KMS-11 (cell line): ENCODE results near the gene ADAM11.

ENCODE experiments used
- H2AFZ ChIP-seq: fragments of 200-600 bp; sonication (generic); 2 replicates; pipeline ENCODE4 v1.6.1; 2016; ENCODE audit warnings: antibody characterized with exemption, mixed run types, low read depth
- H3K27ac ChIP-seq: fragments of 200-600 bp; sonication (generic); 2 replicates; pipeline ENCODE4 v1.6.1; 2016; ENCODE audit warnings: mild to moderate bottlenecking, mixed run types
- H3K27me3 ChIP-seq: fragments of 200-600 bp; sonication (generic); 2 replicates; pipeline ENCODE4 v1.6.1; 2017; ENCODE audit warnings: mild to moderate bottlenecking, low read depth, mixed run types, moderate library complexity; ENCODE audit not compliant: insufficient read depth
- H3K36me3 ChIP-seq: fragments of 200-600 bp; sonication (generic); 2 replicates; pipeline ENCODE4 v1.6.1; 2017; ENCODE audit warnings: mild to moderate bottlenecking, mixed run types; ENCODE audit not compliant: insufficient read depth
- H3K4me1 ChIP-seq: fragments of 200-600 bp; sonication (generic); 2 replicates; pipeline ENCODE4 v1.6.1; 2016; ENCODE audit warnings: mild to moderate bottlenecking, low read depth, mixed run types; ENCODE audit not compliant: poor library complexity, severe bottlenecking
- H3K4me2 ChIP-seq: fragments of 200-600 bp; sonication (generic); 2 replicates; pipeline ENCODE4 v1.7.0; 2016; ENCODE audit warnings: mild to moderate bottlenecking, mixed run types
- H3K4me3 ChIP-seq: fragments of 200-600 bp; sonication (generic); IDR thresholded peaks from 2 replicates; pipeline ENCODE4 v1.6.1; 2017; ENCODE audit warnings: low read depth, low read length, mixed read lengths; ENCODE audit not compliant: insufficient read depth
- H3K79me2 ChIP-seq: fragments of 200-600 bp; sonication (generic); 2 replicates; pipeline ENCODE4 v1.6.1; 2016; ENCODE audit warnings: low read depth, mixed run types; ENCODE audit not compliant: insufficient read depth
- H3K9ac ChIP-seq: fragments of 200-600 bp; sonication (generic); 2 replicates; pipeline ENCODE4 v1.6.1; 2016; ENCODE audit warnings: mild to moderate bottlenecking, mixed run types
- H4K20me1 ChIP-seq: fragments of 200-600 bp; sonication (generic); 2 replicates; pipeline ENCODE4 v1.6.1; 2016; ENCODE audit warnings: mild to moderate bottlenecking, mixed run types; ENCODE audit not compliant: insufficient read depth
- CTCF ChIP-seq: fragments of 200-600 bp; sonication (generic); conservative IDR thresholded peaks from 2 replicates; pipeline ENCODE4 v1.6.1; 2017; ENCODE audit warnings: low read depth, mild to moderate bottlenecking, antibody characterized with exemption, low read length, moderate library complexity, mixed read lengths

ADAM11 gene

GRCh38 chr17:44795928-44796327 is 37.1 kb downstream of the ADAM11 start:
- Histone ChIP-seq H4K20me1 (no peaks in the 10 kb centered on the region), H3K27me3 (no peaks in the 10 kb centered on the region), H2AFZ (no peak overlapping the region), H3K36me3 (no peaks in the 10 kb centered on the region), H3K4me2 (no peak overlapping the region), H3K79me2 (no peaks in the 10 kb centered on the region), H3K4me3 (no peak overlapping the region), H3K9ac (no peak overlapping the region), H3K4me1 (no peaks in the 10 kb centered on the region), H3K27ac (no peak overlapping the region)
- TF ChIP-seq CTCF, result no peak

- H3K27me3 ChIP-seq, result no peaks in the 10 kb centered on the region
- TF ChIP-seq CTCF, result no peak
- H3K4me2 ChIP-seq, result no peak overlapping the region
- H2AFZ ChIP-seq, result no peak overlapping the region
- no peak overlapping the region for H3K27ac ChIP-seq
- H3K36me3 ChIP-seq, result no peaks in the 10 kb centered on the region
- H3K9ac ChIP-seq, result no peak overlapping the region
- no peak overlapping the region for H3K4me3 ChIP-seq
- H3K79me2 ChIP-seq, result no peaks in the 10 kb centered on the region
- no peaks in the 10 kb centered on the region for H3K4me1 ChIP-seq
- H4K20me1 ChIP-seq, result no peaks in the 10 kb centered on the region
Measured at GRCh38 chr17:44796731-44797130, 37.9 kb downstream of the ADAM11 start.

- Histone ChIP-seq H4K20me1 (no peaks in the 10 kb centered on the region), H3K36me3 (no peaks in the 10 kb centered on the region), H3K4me3 (no peak overlapping the region), H2AFZ (no peak overlapping the region), H3K27me3 (no peaks in the 10 kb centered on the region), H3K4me2 (no peak overlapping the region), H3K79me2 (no peaks in the 10 kb centered on the region), H3K4me1 (no peaks in the 10 kb centered on the region), H3K27ac (no peak overlapping the region), H3K9ac (no peak overlapping the region)
- TF ChIP-seq CTCF, result no peak
Measured at GRCh38 chr17:44797802-44798201, 39.0 kb downstream of the ADAM11 start.

GRCh38 chr17:44798356-44798755 is 39.6 kb downstream of the ADAM11 start:
- TF ChIP-seq CTCF, result no peak
- no peak overlapping the region for H3K9ac ChIP-seq
- no peaks in the 10 kb centered on the region for H3K36me3 ChIP-seq
- no peaks in the 10 kb centered on the region for H3K4me1 ChIP-seq
- no peak overlapping the region for H3K4me2 ChIP-seq
- no peaks in the 10 kb centered on the region for H4K20me1 ChIP-seq
- no peaks in the 10 kb centered on the region for H3K27me3 ChIP-seq
- H3K4me3 ChIP-seq, result no peak overlapping the region
- H3K79me2 ChIP-seq, result no peaks in the 10 kb centered on the region
- no peak overlapping the region for H2AFZ ChIP-seq
- H3K27ac ChIP-seq, result no peak overlapping the region

GRCh38 chr17:44801880-44802279 is 43.1 kb downstream of the ADAM11 start:
- Histone ChIP-seq H3K4me2 (no peak overlapping the region), H3K27ac (no peak overlapping the region), H3K36me3 (no peaks in the 10 kb centered on the region), H3K4me1 (no peaks in the 10 kb centered on the region), H3K79me2 (no peaks in the 10 kb centered on the region), H4K20me1 (no peaks in the 10 kb centered on the region), H3K9ac (no peak overlapping the region), H3K27me3 (no peaks in the 10 kb centered on the region), H2AFZ (no peak overlapping the region), H3K4me3 (no peak overlapping the region)
- no peak for TF ChIP-seq CTCF
